GM12878 (cell line): ENCODE data around the gene LAIR1. TPM values are rescaled to one million over a fixed set of nuclear protein-coding genes. Genes with fewer than 3 reads are reported as not detected.

ENCODE experiments used
- ATAC-seq: fragments of 200-7000 bp; cut with Tn5 transposase; 3 replicates; pipeline ENCODE4 v1.9.1; 2020; ENCODE audit warnings: mild to moderate bottlenecking, moderate library complexity
- BruUV-seq: library from RNA; stranded (reverse); fragments of 400-500 nt; replicated peaks from 2 replicates; lab custom pipeline; 2021; lab: Mats Ljungman, UMichigan
- CTCF ChIA-PET: fragments of 300-600 bp; sonication (Branson Sonifier 250); formaldehyde crosslinking; extraction: SDS; loops from one replicate; lab custom pipeline; 2021; ENCODE audit warnings: inconsistent platforms; lab: Yijun Ruan, JAX
- POLR2A ChIA-PET: fragments of 350-600 bp; formaldehyde crosslinking; extraction: SDS; loops from one replicate; lab custom pipeline; 2021; ENCODE audit warnings: inconsistent platforms; lab: Charles Lee
- RAD21 ChIA-PET: fragments of 300-600 bp; sonication (Branson Sonifier 250); formaldehyde crosslinking; loops from one replicate; lab custom pipeline; 2023; ENCODE audit warnings: antibody characterized with exemption; ENCODE audit not compliant: unreplicated experiment; lab: Charles Lee
- SMC1A ChIA-PET: fragments of 300-600 bp; sonication (Branson Sonifier 250); formaldehyde crosslinking; loops from one replicate; lab custom pipeline; 2023; ENCODE audit not compliant: unreplicated experiment, uncharacterized antibody; lab: Charles Lee
- DNase-seq: peaks from one replicate; pipeline ENCODE4 v3.0.0-alpha.2; 2011; ENCODE audit warnings: low read depth, low spot score
- FAIRE-seq: peaks from 3 replicates; lab custom pipeline; 2011; peaks lifted over from hg19 to GRCh38; lab: Jason Lieb, UNC
- H2AFZ ChIP-seq: 2 replicates; pipeline ENCODE4 v1.6.0; 2011; ENCODE audit warnings: low read depth, low read length, control low read depth; ENCODE audit not compliant: control insufficient read depth
- H3K27ac ChIP-seq: 2 replicates; pipeline ENCODE4 v1.5.1; 2011; ENCODE audit warnings: control low read depth; ENCODE audit not compliant: control insufficient read depth, insufficient read depth
- H3K27me3 ChIP-seq, 2 experiments: replicated peaks in 1 of 2; 2 replicates each; pipeline versions ENCODE4 v1.6.0 to v1.6.1; 2011; ENCODE audit warnings: low read length in 1 of 2; ENCODE audit not compliant: control insufficient read depth in 2 of 2, insufficient read depth in 2 of 2
- H3K36me3 ChIP-seq, 2 experiments: 2 replicates each; pipeline ENCODE4 v1.5.1; 2011; ENCODE audit warnings: low read length in 1 of 2; ENCODE audit not compliant: control insufficient read depth in 2 of 2, insufficient read depth in 2 of 2
- H3K4me1 ChIP-seq: 2 replicates; pipeline ENCODE4 v1.6.1; 2011; ENCODE audit warnings: mild to moderate bottlenecking, low read length, moderate library complexity, mixed read lengths; ENCODE audit not compliant: control insufficient read depth, insufficient read depth
- H3K4me2 ChIP-seq: 2 replicates; pipeline ENCODE4 v1.6.0; 2011; ENCODE audit warnings: control low read depth; ENCODE audit not compliant: control insufficient read depth, insufficient read depth
- H3K4me3 ChIP-seq: fragments of 200-600 bp; sonication (generic); 2 replicates; pipeline ENCODE4 v1.5.1; 2016
- H3K79me2 ChIP-seq: 2 replicates; pipeline ENCODE4 v1.6.0; 2011; ENCODE audit warnings: low read length; ENCODE audit not compliant: control insufficient read depth, insufficient read depth
- H3K9ac ChIP-seq: 2 replicates; pipeline ENCODE4 v1.8.0; 2011; ENCODE audit warnings: low read length, control low read depth, mixed read lengths; ENCODE audit not compliant: control insufficient read depth, insufficient read depth
- H3K9me3 ChIP-seq: replicated peaks from 3 replicates; pipeline ENCODE4 v1.5.1; 2011; ENCODE audit warnings: mild to moderate bottlenecking, low read length; ENCODE audit not compliant: control insufficient read depth, insufficient read depth
- H4K20me1 ChIP-seq: 2 replicates; pipeline ENCODE4 v1.6.0; 2011; ENCODE audit not compliant: control insufficient read depth, insufficient read depth
- CHD1 ChIP-seq: IDR thresholded peaks from 2 replicates; pipeline ENCODE4 v1.6.1; 2012; ENCODE audit warnings: low read depth, low read length, improper control_type of control experiment
- CREM ChIP-seq: IDR thresholded peaks from 2 replicates; pipeline ENCODE4 v1.6.1; 2014; ENCODE audit warnings: antibody characterized with exemption, low read depth
- EED ChIP-seq: sonication (generic); IDR thresholded peaks from 2 replicates; pipeline ENCODE4 v1.6.1; 2016; ENCODE audit warnings: antibody characterized with exemption, low read depth
- EP300 ChIP-seq, 2 experiments: fragments of 150-350 bp in 1 of 2; IDR thresholded peaks; 2 replicates each; pipeline ENCODE4 v1.6.1; 2011 to 2012; ENCODE audit warnings: low read depth in 2 of 2, low read length in 2 of 2, borderline replicate concordance in 1 of 2, improper control_type of control experiment in 1 of 2, inconsistent platforms in 1 of 2; ENCODE audit not compliant: control insufficient read depth in 1 of 2
- HDAC2 ChIP-seq: fragments of 200-600 bp; sonication (generic); IDR thresholded peaks from 2 replicates; pipeline ENCODE4 v1.6.1; 2017
- JUNB ChIP-seq: IDR thresholded peaks from 2 replicates; pipeline ENCODE4 v1.6.1; 2016; ENCODE audit warnings: antibody characterized with exemption, mild to moderate bottlenecking
- MEF2B ChIP-seq: fragments of 450-650 bp; IDR thresholded peaks from 2 replicates; pipeline ENCODE4 v1.6.1; 2018; ENCODE audit warnings: mild to moderate bottlenecking, moderate library complexity; ENCODE audit not compliant: partially characterized antibody, poor library complexity, severe bottlenecking
- SMAD5 ChIP-seq: IDR thresholded peaks from 2 replicates; pipeline ENCODE4 v1.6.1; 2016; ENCODE audit warnings: antibody characterized with exemption, low read depth
- WGBS: methylation state at CpG from one replicate; pipeline ENCODE4 v1.1.6; 2016; ENCODE audit warnings: low lambda C conversion rate; ENCODE audit not compliant: insufficient replicate concordance, insufficient coverage; ENCODE audit errors: missing lambda C conversion rate; 5-methylcytosine and 5-hydroxymethylcytosine counted together
- in situ Hi-C: fragments of 300-500 bp; cut with MboI; formaldehyde crosslinking; loops from 9 replicates; pipeline ENCODE4 v1.14.3; 2018; ENCODE audit warnings: mixed read lengths
- intact Hi-C: fragments of 100-400 bp; cut with micrococcal nuclease; formaldehyde crosslinking; loops from one replicate; pipeline ENCODE4 v1.14.2; 2022; ENCODE audit not compliant: unreplicated experiment
- polyA plus RNA-seq, 11 experiments: library from polyadenylated mRNA; depleted of rRNA in 4 of 11; unstranded in 6 of 11; stranded (reverse) in 5 of 11; fragments of >200 nt; fragmentation: Nextera tagmentation in 4 of 11; fragmentation: Illumina TruSeq in 1 of 11; extraction: Ambion mirVana in 4 of 11; extraction: Trizol in 1 of 11; gene quantifications; 1 replicate in 1 of 11; 2 replicates in 10 of 11; pipeline versions ENCODE4 v1.2.1 to v1.2.3, GENCODE V29; 2011 to 2016; ENCODE audit warnings: inconsistent platforms in 2 of 11, missing spikeins in 2 of 11, low read depth in 1 of 11
- total RNA-seq, 4 experiments: library from RNA; depleted of rRNA in 3 of 4; stranded (reverse); fragments of >200 nt in 3 of 4; fragmentation: Illumina TruSeq in 1 of 4; extraction: Trizol in 1 of 4; gene quantifications; 2 replicates each; pipeline versions ENCODE4 v1.2.1 to v1.2.3, GENCODE V29; 2013 to 2021

The LAIR1 gene
- total and polyA plus RNA-seq, 10 of the 15 experiments (the other 5 are each of a cell fraction or from before 2014, with no cell fraction given) = 8.6 to 58.2 (median 35.3) TPM

DNA sequence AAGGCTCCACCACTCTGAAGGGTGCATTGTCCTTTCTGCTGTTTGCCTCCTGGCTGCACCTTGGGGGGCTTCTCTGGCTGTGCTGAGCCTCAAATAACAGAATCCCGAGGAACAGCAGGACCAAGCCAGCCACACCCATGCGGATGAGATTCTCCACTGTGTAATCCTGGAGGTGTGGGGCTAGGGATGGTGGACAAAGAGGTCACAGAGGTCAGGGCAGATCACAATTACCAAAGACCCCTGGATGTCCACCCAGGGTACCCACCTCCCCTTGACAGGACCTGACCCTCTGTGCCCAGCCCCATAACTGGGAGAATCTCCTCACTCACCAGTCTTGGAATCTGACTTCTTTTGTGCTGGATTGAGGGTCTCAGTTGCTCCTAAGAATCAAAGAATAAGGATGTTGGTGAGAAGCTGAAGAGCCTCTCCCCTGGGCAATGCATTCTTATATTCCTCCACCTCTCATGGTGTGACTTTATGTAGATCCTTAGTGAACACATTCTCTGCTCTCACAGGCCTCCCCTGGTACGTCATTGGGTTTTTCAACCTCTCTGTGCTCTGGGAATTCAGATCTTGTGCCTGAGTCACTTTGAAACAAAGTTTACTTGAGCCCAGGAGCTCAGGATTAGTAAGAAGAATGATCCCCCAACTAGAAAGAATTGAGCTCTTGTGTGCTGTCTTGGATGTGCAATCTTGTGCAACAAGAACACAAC lies 31.0 kb downstream of the LAIR1 start:
- no peak overlapping the region for H2AFZ ChIP-seq
- ATAC-seq = peak; percentile 67
- CTCF ChIA-PET = interaction anchor here (0.8 to 1.6 kb wide), 4 partner anchors 9 to 57 kb away, joined by 4 to 7 read pairs (median 4); no protein-coding TSS in a partner anchor
- no peak for TF ChIP-seq EP300 (IDR thresholded peaks at IDR 0.05; ENCODE audit: borderline replicate concordance in 1 of 2, control insufficient read depth in 1 of 2, low read depth in 2 of 2, low read length in 2 of 2)
- peak; percentile 20 for TF ChIP-seq MEF2B
- peak; percentile 60 for TF ChIP-seq JUNB
- TF ChIP-seq SMAD5 = no peak
- no peak for TF ChIP-seq CHD1
- no peak for TF ChIP-seq HDAC2
- TF ChIP-seq CREM = 0 out of 2 replicates have a peak, but pooled peaks have one; percentile 31
- peak; percentile 42; the same call in 1 of the 2 replicates for TF ChIP-seq EED
- TF ChIP-seq, all 136 proteins: peak for 4
- no peaks in the 10 kb centered on the region for H3K79me2 ChIP-seq
- H4K20me1 ChIP-seq = no peaks in the 10 kb centered on the region
- BruUV-seq = TSS peak; percentile 94
- H3K9ac ChIP-seq = no peak overlapping the region
- no peaks in the 10 kb centered on the region for H3K36me3 ChIP-seq
- H3K9me3 ChIP-seq = no peaks in the 10 kb centered on the region; the same call in 2 of the 3 replicates
- 0 out of 4 replicates have a peak, but pooled peaks cover 0 to under 1% of the 10 kb centered on the region in 2 experiments for H3K27me3 ChIP-seq
- intact Hi-C loops (no loop called here), in situ Hi-C loops (no loop called here)
- ChIA-PET SMC1A (interaction anchor here (0.8 to 1.7 kb wide), 6 partner anchors 9 to 55 kb away, joined by 3 to 5 read pairs (median 4); no protein-coding TSS in a partner anchor), POLR2A (interaction anchor here (0.8 to 2.3 kb wide), 3 partner anchors 12 to 37 kb away, joined by 3 to 12 read pairs (median 3); no protein-coding TSS in a partner anchor), RAD21 (interaction anchor here (0.8 to 1.3 kb wide), 3 partner anchors 12 to 55 kb away, joined by 3 to 6 read pairs (median 4); partner anchors contain the start of gene LAIR1)
- FAIRE-seq = peak; percentile 47
- H3K4me3 ChIP-seq = no peak overlapping the region
- no peaks in the 10 kb centered on the region for H3K4me1 ChIP-seq
- DNase-seq = no peak
- 2% methylated on average over 3 of the region's 3 CpGs for WGBS
- no peak overlapping the region for H3K4me2 ChIP-seq
- H3K27ac ChIP-seq = no peak overlapping the region
